ENCODE results near the gene OGT. TPM values are rescaled to one million over a fixed set of nuclear protein-coding genes. Genes with fewer than 3 reads are reported as not detected.
A peak's percentile ranks its signal among the peaks of the same experiment; 100 is the strongest.
"Not testable (repeated sequence)": the region's sequence is repeated elsewhere in the genome, so short reads cannot be mapped to it uniquely, and the experiment has no call there.

The OGT gene
- 83.2 TPM for polyA plus RNA-seq (2012; ENCODE audit: low read depth, missing spikeins)

- TF ChIP-seq POLR2A (IDR thresholded peaks at IDR 0.05; ENCODE audit: low read depth, low read length) (peak; percentile 85; the same call in 1 of the 2 replicates), SPI1 (IDR thresholded peaks at IDR 0.05; ENCODE audit: low read depth, low read length) (0 out of 2 replicates have a peak, but pooled peaks have one; percentile 13), TAF1 (IDR thresholded peaks at IDR 0.05; ENCODE audit: low read depth, low read length) (peak; percentile 91), POLR2AphosphoS5 (IDR thresholded peaks at IDR 0.05; ENCODE audit: low read depth, low read length) (peak; percentile 81), POU2F2 (IDR thresholded peaks at IDR 0.05; ENCODE audit: low read depth, low read length) (peak; percentile 81; the same call in 1 of the 2 replicates), PAX5 (IDR thresholded peaks at IDR 0.05; ENCODE audit: insufficient read depth, low read length, severe bottlenecking) (no peak)
- DNase-seq (ENCODE audit: insufficient read length, low spot score) = peak; percentile 25
- FAIRE-seq = peak; percentile 98
These were observed at the start of gene OGT for GRCh38 chrX:71532753-71533425. Gene OGT, plus strand, starts transcription at chrX:71533104. Its CDS starts 196 bp downstream, at chrX:71533300.

- FAIRE-seq = no peak
- TF ChIP-seq SPI1 (IDR thresholded peaks at IDR 0.05; ENCODE audit: low read depth, low read length) = no peak
- TF ChIP-seq POLR2A (IDR thresholded peaks at IDR 0.05; ENCODE audit: low read depth, low read length) = no peak
- TF ChIP-seq TAF1 (IDR thresholded peaks at IDR 0.05; ENCODE audit: low read depth, low read length) = no peak
- no peak for TF ChIP-seq POU2F2 (IDR thresholded peaks at IDR 0.05; ENCODE audit: low read depth, low read length)
- no peak for TF ChIP-seq POLR2AphosphoS5 (IDR thresholded peaks at IDR 0.05; ENCODE audit: low read depth, low read length)
- no peak for TF ChIP-seq PAX5 (IDR thresholded peaks at IDR 0.05; ENCODE audit: insufficient read depth, low read length, severe bottlenecking)
- no peak for DNase-seq (ENCODE audit: insufficient read length, low spot score)
These were observed 45.1 kb upstream of the OGT start for GRCh38 chrX:71487814-71488213.

- no peak for TF ChIP-seq SPI1 (IDR thresholded peaks at IDR 0.05; ENCODE audit: low read depth, low read length)
- TF ChIP-seq TAF1 (IDR thresholded peaks at IDR 0.05; ENCODE audit: low read depth, low read length) = no peak
- TF ChIP-seq POU2F2 (IDR thresholded peaks at IDR 0.05; ENCODE audit: low read depth, low read length) = no peak
- TF ChIP-seq POLR2AphosphoS5 (IDR thresholded peaks at IDR 0.05; ENCODE audit: low read depth, low read length) = no peak
- TF ChIP-seq PAX5 (IDR thresholded peaks at IDR 0.05; ENCODE audit: insufficient read depth, low read length, severe bottlenecking) = no peak
- TF ChIP-seq POLR2A (IDR thresholded peaks at IDR 0.05; ENCODE audit: low read depth, low read length) = no peak
- no peak for FAIRE-seq
- no peak for DNase-seq (ENCODE audit: insufficient read length, low spot score)
These were observed 43.4 kb upstream of the OGT start for GRCh38 chrX:71489540-71489939.

GRCh38 chrX:71492231-71493065, 40.5 kb upstream of the OGT start:
- FAIRE-seq (no peak), DNase-seq (ENCODE audit: insufficient read length, low spot score) (no peak)
- no peak for TF ChIP-seq POU2F2 (IDR thresholded peaks at IDR 0.05; ENCODE audit: low read depth, low read length)
- no peak for TF ChIP-seq SPI1 (IDR thresholded peaks at IDR 0.05; ENCODE audit: low read depth, low read length)
- TF ChIP-seq POLR2AphosphoS5 (IDR thresholded peaks at IDR 0.05; ENCODE audit: low read depth, low read length) = no peak
- TF ChIP-seq TAF1 (IDR thresholded peaks at IDR 0.05; ENCODE audit: low read depth, low read length) = no peak
- no peak for TF ChIP-seq POLR2A (IDR thresholded peaks at IDR 0.05; ENCODE audit: low read depth, low read length)
- no peak for TF ChIP-seq PAX5 (IDR thresholded peaks at IDR 0.05; ENCODE audit: insufficient read depth, low read length, severe bottlenecking)

GRCh38 chrX:71493111-71493613, 39.7 kb upstream of the OGT start:
- FAIRE-seq = no peak
- TF ChIP-seq POU2F2 (IDR thresholded peaks at IDR 0.05; ENCODE audit: low read depth, low read length) (no peak), POLR2AphosphoS5 (IDR thresholded peaks at IDR 0.05; ENCODE audit: low read depth, low read length) (no peak), SPI1 (IDR thresholded peaks at IDR 0.05; ENCODE audit: low read depth, low read length) (no peak), TAF1 (IDR thresholded peaks at IDR 0.05; ENCODE audit: low read depth, low read length) (no peak), PAX5 (IDR thresholded peaks at IDR 0.05; ENCODE audit: insufficient read depth, low read length, severe bottlenecking) (no peak)
- DNase-seq (ENCODE audit: insufficient read length, low spot score) = no peak

- not testable (repeated sequence) for FAIRE-seq; DNase-seq (ENCODE audit: insufficient read length, low spot score)
These were observed 36.9 kb upstream of the OGT start for GRCh38 chrX:71495979-71496378.

- no peak for FAIRE-seq
- TF ChIP-seq TAF1 (IDR thresholded peaks at IDR 0.05; ENCODE audit: low read depth, low read length) (no peak), PAX5 (IDR thresholded peaks at IDR 0.05; ENCODE audit: insufficient read depth, low read length, severe bottlenecking) (no peak), SPI1 (IDR thresholded peaks at IDR 0.05; ENCODE audit: low read depth, low read length) (no peak), POLR2A (IDR thresholded peaks at IDR 0.05; ENCODE audit: low read depth, low read length) (no peak), POU2F2 (IDR thresholded peaks at IDR 0.05; ENCODE audit: low read depth, low read length) (no peak), POLR2AphosphoS5 (IDR thresholded peaks at IDR 0.05; ENCODE audit: low read depth, low read length) (no peak)
- DNase-seq (ENCODE audit: insufficient read length, low spot score) = no peak
These were observed 36.4 kb upstream of the OGT start for GRCh38 chrX:71496476-71496875.

GRCh38 chrX:71502080-71502479, 30.8 kb upstream of the OGT start:
- FAIRE-seq = not testable (repeated sequence)

GRCh38 chrX:71504346-71504745, 28.6 kb upstream of the OGT start:
- no peak for DNase-seq (ENCODE audit: insufficient read length, low spot score)
- no peak for TF ChIP-seq POU2F2 (IDR thresholded peaks at IDR 0.05; ENCODE audit: low read depth, low read length)

More at GRCh38 chrX:71502080-71502479, 30.8 kb upstream of the OGT start:
- DNase-seq (ENCODE audit: insufficient read length, low spot score) = not testable (repeated sequence)

GRCh38 chrX:71509289-71509688, 23.6 kb upstream of the OGT start:
- TF ChIP-seq SPI1 (IDR thresholded peaks at IDR 0.05; ENCODE audit: low read depth, low read length) (no peak), PAX5 (IDR thresholded peaks at IDR 0.05; ENCODE audit: insufficient read depth, low read length, severe bottlenecking) (no peak), POU2F2 (IDR thresholded peaks at IDR 0.05; ENCODE audit: low read depth, low read length) (no peak), POLR2A (IDR thresholded peaks at IDR 0.05; ENCODE audit: low read depth, low read length) (no peak), POLR2AphosphoS5 (IDR thresholded peaks at IDR 0.05; ENCODE audit: low read depth, low read length) (no peak), TAF1 (IDR thresholded peaks at IDR 0.05; ENCODE audit: low read depth, low read length) (no peak)
- DNase-seq (ENCODE audit: insufficient read length, low spot score) (no peak), FAIRE-seq (no peak)

More at GRCh38 chrX:71504346-71504745, 28.6 kb upstream of the OGT start:
- FAIRE-seq = no peak

All from GM12891 (cell line).